Measurements from ENCODE around the gene SCD. TPM values are rescaled to one million over a fixed set of nuclear protein-coding genes. Genes with fewer than 3 reads are reported as not detected.

The SCD gene
- total and polyA plus RNA-seq, 2 of the 13 experiments (the other 11 are each of a cell fraction or from before 2014, with no cell fraction given) = 492 to 512 TPM

GRCh38 chr10:100370714-100371481 is 23.9 kb downstream of the SCD start (continued):
- no peak for TF ChIP-seq POGK (CRISPR knock-in tag; conservative IDR thresholded peaks at IDR 0.05)
- no peak; the same call in 1 of the 2 replicates for TF ChIP-seq ZNF383 (CRISPR knock-in tag; IDR thresholded peaks at IDR 0.05; ENCODE audit: borderline replicate concordance)
- TF ChIP-seq PBX2 (CRISPR knock-in tag; IDR thresholded peaks at IDR 0.05) = no peak
- TF ChIP-seq ZFP36 (IDR thresholded peaks at IDR 0.05; ENCODE audit: borderline replicate concordance, low read depth, low read length, partially characterized antibody) = no peak
- TF ChIP-seq SNAPC4 (CRISPR knock-in tag; IDR thresholded peaks at IDR 0.05) = 0 out of 2 replicates have a peak, but pooled peaks have one; percentile 15
- no peak for TF ChIP-seq ZBTB14 (CRISPR knock-in tag; IDR thresholded peaks at IDR 0.05)
- TF ChIP-seq MYNN (CRISPR knock-in tag; IDR thresholded peaks at IDR 0.05; ENCODE audit: low read depth) = no peak
- TF ChIP-seq ZNF775 (CRISPR knock-in tag; IDR thresholded peaks at IDR 0.05; ENCODE audit: borderline replicate concordance) = no peak
- 0 out of 2 replicates have a peak, but pooled peaks have one; percentile 42 for TF ChIP-seq ZNF512B (CRISPR knock-in tag; IDR thresholded peaks at IDR 0.05; ENCODE audit: borderline replicate concordance)
- no peak for TF ChIP-seq ZNF747 (CRISPR knock-in tag; IDR thresholded peaks at IDR 0.05; ENCODE audit: borderline replicate concordance)
- TF ChIP-seq ISX (CRISPR knock-in tag; conservative IDR thresholded peaks at IDR 0.05) = no peak
- no peak for TF ChIP-seq ZNF382 (CRISPR knock-in tag; IDR thresholded peaks at IDR 0.05; ENCODE audit: borderline replicate concordance)
- peak; percentile 68; the same call in 1 of the 2 replicates for TF ChIP-seq ZNF598 (CRISPR knock-in tag; IDR thresholded peaks at IDR 0.05; ENCODE audit: borderline replicate concordance)
- TF ChIP-seq PLRG1 (conservative IDR thresholded peaks at IDR 0.05) = no peak
- no peak for TF ChIP-seq HMG20B (CRISPR knock-in tag; conservative IDR thresholded peaks at IDR 0.05)
- no peak for TF ChIP-seq SCMH1 (CRISPR knock-in tag; IDR thresholded peaks at IDR 0.05; ENCODE audit: borderline replicate concordance)
